ENCODE data around the gene CUBN. TPM values are rescaled to one million over a fixed set of nuclear protein-coding genes. Genes with fewer than 3 reads are reported as not detected.

CUBN gene
- total and polyA plus RNA-seq, 9 of the 15 experiments (the other 6 are each of a cell fraction or from before 2014, with no cell fraction given): 0.04 to 0.33 (median 0.09) TPM

DNA sequence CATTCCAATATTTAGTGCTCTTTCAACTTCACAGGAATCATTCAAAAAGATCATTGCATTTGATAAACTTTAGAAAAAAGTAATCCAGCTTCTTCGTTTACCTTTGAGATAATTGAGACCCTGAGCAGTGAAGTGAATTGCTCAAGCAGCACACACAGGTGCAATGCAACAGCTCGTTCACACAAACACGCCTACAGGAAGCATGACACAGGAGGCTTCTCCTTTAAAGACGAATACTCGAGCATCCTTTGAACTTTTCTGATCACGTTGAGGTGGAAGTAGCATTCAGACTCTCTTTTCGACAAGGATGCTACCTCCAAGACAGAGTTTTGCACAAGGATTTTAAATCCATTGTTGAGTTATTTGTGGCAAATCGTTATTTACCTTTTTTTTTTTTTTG, 294.4 kb downstream of the CUBN start:
- CTCF ChIA-PET (ENCODE audit: low intra/inter-chr PET ratio): no interaction called here
- no peaks in the 10 kb centered on the region for H3K79me2 ChIP-seq (ENCODE audit: control insufficient read depth, insufficient read depth, low read length)
- no peak overlapping the region for H3K9ac ChIP-seq (ENCODE audit: insufficient read depth in 1 of 2, low read depth in 2 of 2, low read length in 2 of 2)
- no peaks in the 10 kb centered on the region for H3K9me1 ChIP-seq (ENCODE audit: control insufficient read depth, insufficient read depth, low read length)
- DNase-seq (ENCODE audit: extremely low read depth in 1 of 4, low spot score in 3 of 4): no peak
- no TSS peak for BruUV-seq (replicated peaks)
- peak; percentile 37 for FAIRE-seq
- H3K27me3 ChIP-seq (ENCODE audit: control insufficient read depth in 2 of 2, insufficient read depth in 2 of 2, low read length in 2 of 2): peaks cover 0 to 9% of the 10 kb centered on the region in 2 experiments; a peak in 1 of 5 replicates
- H2AFZ ChIP-seq (ENCODE audit: low read depth, low read length): no peak overlapping the region
- no peak overlapping the region for H3K4me2 ChIP-seq (ENCODE audit: insufficient read depth, low read length)
- H4K20me1 ChIP-seq (replicated peaks; ENCODE audit: control insufficient read depth, insufficient read depth, low read length): no peaks in the 10 kb centered on the region
- no peak overlapping the region for H3K4me3 ChIP-seq
- TF ChIP-seq KLF6 (CRISPR knock-in tag; IDR thresholded peaks at IDR 0.05; ENCODE audit: borderline replicate concordance) (no peak), CSDE1 (IDR thresholded peaks at IDR 0.05) (no peak), RUNX1 (IDR thresholded peaks at IDR 0.05; ENCODE audit: low read depth) (no peak), RFX5 (IDR thresholded peaks at IDR 0.05; ENCODE audit: low read depth, low read length) (no peak), ZNF124 (CRISPR knock-in tag; IDR thresholded peaks at IDR 0.05) (no peak)
- H3K36me3 ChIP-seq (ENCODE audit: control insufficient read depth, insufficient read depth, low read length): no peaks in the 10 kb centered on the region
- H3K9me3 ChIP-seq (replicated peaks; ENCODE audit: control insufficient read depth, insufficient read depth, low read depth, low read length): no peaks in the 10 kb centered on the region
- in situ Hi-C loops (cut with MboI): loop anchor here (10.0 to 25.0 kb wide), 5 partner anchors 652 to 1402 kb away; no protein-coding TSS in a partner anchor
- ATAC-seq: no peak
- no peak overlapping the region for H3K27ac ChIP-seq (ENCODE audit: extremely low read depth, low read depth, low read length)
- WGBS (ENCODE audit: insufficient coverage, low coverage, missing lambda C conversion rate): 8% methylated on average over 8 of the region's 8 CpGs
- intact Hi-C loops (cut with micrococcal nuclease): loop anchor here (10.0 kb wide), 1 partner anchor 760 kb away; no protein-coding TSS in a partner anchor
- POLR2A ChIA-PET: no interaction called here
- no peaks in the 10 kb centered on the region for H3K4me1 ChIP-seq (replicated peaks in 1 of 2; ENCODE audit: control insufficient read depth in 2 of 2, insufficient read depth in 2 of 2, low read length in 2 of 2)

DNA sequence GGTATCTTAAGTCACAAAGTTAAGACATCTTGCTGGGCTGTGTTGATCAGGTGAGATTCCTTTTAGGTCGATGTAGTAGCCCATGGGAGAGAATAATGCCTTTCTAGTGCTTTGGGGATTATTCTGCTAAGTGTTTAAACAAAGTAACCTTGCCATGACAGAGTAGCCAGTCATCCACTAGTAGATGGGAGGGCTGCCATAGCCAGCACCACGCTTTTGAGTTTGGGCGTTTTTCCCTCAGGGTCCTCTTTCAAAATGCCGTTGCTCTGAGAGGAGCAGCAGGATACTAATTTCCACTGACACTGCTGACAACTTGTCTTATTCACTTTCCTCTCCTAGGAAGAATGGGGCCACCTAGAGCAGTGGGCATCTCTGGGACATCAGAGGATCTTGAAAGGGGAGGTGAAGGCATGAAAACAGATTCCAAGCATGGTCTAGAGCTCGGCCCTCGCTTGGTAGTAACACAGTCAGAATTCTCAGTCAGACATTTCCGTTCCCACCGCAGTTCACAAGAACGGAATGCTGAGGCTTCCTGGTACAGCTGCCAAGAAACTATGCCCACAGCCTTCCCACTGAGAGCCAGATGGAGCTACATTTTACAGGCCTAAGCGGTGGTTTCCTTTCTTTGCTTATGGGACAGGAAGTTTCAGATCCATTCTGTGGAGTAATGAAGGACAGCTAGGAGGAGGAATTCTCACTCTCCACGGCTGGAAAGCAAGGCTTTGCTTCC, 297.1 kb downstream of the CUBN start:
- TF ChIP-seq ARHGAP35 (IDR thresholded peaks at IDR 0.05; ENCODE audit: partially characterized antibody): no peak
- TF ChIP-seq, protein P1, sequence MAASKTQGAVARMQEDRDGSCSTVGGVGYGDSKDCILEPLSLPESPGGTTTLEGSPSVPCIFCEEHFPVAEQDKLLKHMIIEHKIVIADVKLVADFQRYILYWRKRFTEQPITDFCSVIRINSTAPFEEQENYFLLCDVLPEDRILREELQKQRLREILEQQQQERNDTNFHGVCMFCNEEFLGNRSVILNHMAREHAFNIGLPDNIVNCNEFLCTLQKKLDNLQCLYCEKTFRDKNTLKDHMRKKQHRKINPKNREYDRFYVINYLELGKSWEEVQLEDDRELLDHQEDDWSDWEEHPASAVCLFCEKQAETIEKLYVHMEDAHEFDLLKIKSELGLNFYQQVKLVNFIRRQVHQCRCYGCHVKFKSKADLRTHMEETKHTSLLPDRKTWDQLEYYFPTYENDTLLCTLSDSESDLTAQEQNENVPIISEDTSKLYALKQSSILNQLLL (CRISPR knock-in tag; IDR thresholded peaks at IDR 0.05; ENCODE audit: borderline replicate concordance): no peak
- TF ChIP-seq PTTG1 (tag; IDR thresholded peaks at IDR 0.05; ENCODE audit: low read depth): no peak
- no peak for TF ChIP-seq ZNF354B (CRISPR knock-in tag; IDR thresholded peaks at IDR 0.05)
- no peak for TF ChIP-seq MCM2 (IDR thresholded peaks at IDR 0.05; ENCODE audit: low read depth)
- TF ChIP-seq, protein P2, sequence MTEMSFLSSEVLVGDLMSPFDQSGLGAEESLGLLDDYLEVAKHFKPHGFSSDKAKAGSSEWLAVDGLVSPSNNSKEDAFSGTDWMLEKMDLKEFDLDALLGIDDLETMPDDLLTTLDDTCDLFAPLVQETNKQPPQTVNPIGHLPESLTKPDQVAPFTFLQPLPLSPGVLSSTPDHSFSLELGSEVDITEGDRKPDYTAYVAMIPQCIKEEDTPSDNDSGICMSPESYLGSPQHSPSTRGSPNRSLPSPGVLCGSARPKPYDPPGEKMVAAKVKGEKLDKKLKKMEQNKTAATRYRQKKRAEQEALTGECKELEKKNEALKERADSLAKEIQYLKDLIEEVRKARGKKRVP (CRISPR knock-in tag; IDR thresholded peaks at IDR 0.05): no peak
- no peak for TF ChIP-seq ZNF696 (CRISPR knock-in tag; conservative IDR thresholded peaks at IDR 0.05)
- no peak for TF ChIP-seq ELF2 (CRISPR knock-in tag; IDR thresholded peaks at IDR 0.05)
- no peak overlapping the region for H3K9ac ChIP-seq (ENCODE audit: insufficient read depth in 1 of 2, low read depth in 2 of 2, low read length in 2 of 2)
- DNase-seq (ENCODE audit: extremely low read depth in 1 of 4, low spot score in 3 of 4) (no peak), ATAC-seq (no peak), FAIRE-seq (no peak)
- no peaks in the 10 kb centered on the region for H3K36me3 ChIP-seq (ENCODE audit: control insufficient read depth, insufficient read depth, low read length)
- in situ Hi-C loops (cut with MboI) (loop anchor here (10.0 to 25.0 kb wide), 5 partner anchors 655 to 1405 kb away; no protein-coding TSS in a partner anchor), intact Hi-C loops (cut with micrococcal nuclease) (loop anchor here (10.0 kb wide), 1 partner anchor 762 kb away; no protein-coding TSS in a partner anchor)
- WGBS (ENCODE audit: insufficient coverage, low coverage, missing lambda C conversion rate): 20% methylated on average over 11 of the region's 11 CpGs
- BruUV-seq (replicated peaks): no TSS peak
- peak overlapping the region; percentile 66 for H2AFZ ChIP-seq (ENCODE audit: low read depth, low read length)
- POLR2A ChIA-PET: no interaction called here
- no peak overlapping the region for H3K27ac ChIP-seq (ENCODE audit: extremely low read depth, low read depth, low read length)
- H3K4me3 ChIP-seq: no peak overlapping the region
- no peaks in the 10 kb centered on the region; a peak in 1 of 5 replicates for H3K4me1 ChIP-seq (replicated peaks in 1 of 2; ENCODE audit: control insufficient read depth in 2 of 2, insufficient read depth in 2 of 2, low read length in 2 of 2)
- H3K4me2 ChIP-seq (ENCODE audit: insufficient read depth, low read length): no peak overlapping the region
- H3K9me1 ChIP-seq (ENCODE audit: control insufficient read depth, insufficient read depth, low read length): no peaks in the 10 kb centered on the region
- no peaks in the 10 kb centered on the region for H4K20me1 ChIP-seq (replicated peaks; ENCODE audit: control insufficient read depth, insufficient read depth, low read length)
- no peaks in the 10 kb centered on the region for H3K9me3 ChIP-seq (replicated peaks; ENCODE audit: control insufficient read depth, insufficient read depth, low read depth, low read length)
- no peaks in the 10 kb centered on the region for H3K79me2 ChIP-seq (ENCODE audit: control insufficient read depth, insufficient read depth, low read length)
- CTCF ChIA-PET (ENCODE audit: low intra/inter-chr PET ratio): no interaction called here
- H3K27me3 ChIP-seq (ENCODE audit: control insufficient read depth in 2 of 2, insufficient read depth in 2 of 2, low read length in 2 of 2): peaks cover 0 to 9% of the 10 kb centered on the region in 2 experiments; a peak in 1 of 5 replicates

Data from K562 (cell line).